Activated CD4-positive, alpha-beta T cell treated with anti-CD3 and anti-CD28 coated beads, Interleukin-2, amount 50 U/mL, for 48 hours (primary cell): ENCODE data around the gene SRPRB.

Experiments
- DNase-seq, 2 experiments: peaks; one replicate each; pipeline ENCODE4 v3.0.0-alpha.2; 2020

The SRPRB gene, protein sequence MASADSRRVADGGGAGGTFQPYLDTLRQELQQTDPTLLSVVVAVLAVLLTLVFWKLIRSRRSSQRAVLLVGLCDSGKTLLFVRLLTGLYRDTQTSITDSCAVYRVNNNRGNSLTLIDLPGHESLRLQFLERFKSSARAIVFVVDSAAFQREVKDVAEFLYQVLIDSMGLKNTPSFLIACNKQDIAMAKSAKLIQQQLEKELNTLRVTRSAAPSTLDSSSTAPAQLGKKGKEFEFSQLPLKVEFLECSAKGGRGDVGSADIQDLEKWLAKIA

DNA sequence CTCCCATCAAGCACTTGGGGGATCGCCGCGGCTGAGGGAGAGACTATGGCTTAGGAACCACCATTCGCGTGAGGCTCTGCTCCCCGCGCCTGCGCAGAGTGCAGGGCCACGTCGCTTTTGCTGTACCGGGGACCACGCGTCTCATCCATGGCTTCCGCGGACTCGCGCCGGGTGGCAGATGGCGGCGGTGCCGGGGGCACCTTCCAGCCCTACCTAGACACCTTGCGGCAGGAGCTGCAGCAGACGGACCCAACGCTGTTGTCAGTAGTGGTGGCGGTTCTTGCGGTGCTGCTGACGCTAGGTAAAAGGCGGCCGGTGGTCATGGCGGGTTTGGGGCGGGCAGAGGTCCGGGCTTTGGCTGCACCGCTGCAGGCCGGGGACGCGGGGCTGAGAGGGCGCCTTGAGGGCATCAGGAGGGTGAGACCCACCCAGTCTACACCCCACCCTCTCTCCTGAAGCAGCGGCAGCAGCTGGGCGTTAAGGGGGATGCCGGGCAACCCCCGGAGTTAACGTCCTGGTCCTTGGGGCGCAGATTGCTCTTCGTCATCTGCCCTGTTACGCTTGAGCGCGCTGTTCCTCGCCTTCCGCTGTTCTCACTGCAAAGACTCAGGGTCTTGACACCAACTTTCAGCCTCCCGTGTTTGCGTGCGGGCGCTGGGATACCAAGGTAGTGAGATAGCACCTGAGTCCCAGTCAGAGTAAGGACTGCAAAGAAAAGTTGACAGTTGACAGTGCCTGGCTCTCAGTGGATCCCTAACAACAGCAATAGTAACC, at the start of gene SRPRB:
Gene SRPRB, plus strand, starts transcription at position 114 of the 774 bp plus-strand sequence. Its CDS starts 34 bp downstream, at position 148.
- peak; percentile 95 to 96 for DNase-seq

GRCh38 chr3:133756716-133757694, 48.6 kb upstream of the SRPRB start:
- no peak for DNase-seq

DNA sequence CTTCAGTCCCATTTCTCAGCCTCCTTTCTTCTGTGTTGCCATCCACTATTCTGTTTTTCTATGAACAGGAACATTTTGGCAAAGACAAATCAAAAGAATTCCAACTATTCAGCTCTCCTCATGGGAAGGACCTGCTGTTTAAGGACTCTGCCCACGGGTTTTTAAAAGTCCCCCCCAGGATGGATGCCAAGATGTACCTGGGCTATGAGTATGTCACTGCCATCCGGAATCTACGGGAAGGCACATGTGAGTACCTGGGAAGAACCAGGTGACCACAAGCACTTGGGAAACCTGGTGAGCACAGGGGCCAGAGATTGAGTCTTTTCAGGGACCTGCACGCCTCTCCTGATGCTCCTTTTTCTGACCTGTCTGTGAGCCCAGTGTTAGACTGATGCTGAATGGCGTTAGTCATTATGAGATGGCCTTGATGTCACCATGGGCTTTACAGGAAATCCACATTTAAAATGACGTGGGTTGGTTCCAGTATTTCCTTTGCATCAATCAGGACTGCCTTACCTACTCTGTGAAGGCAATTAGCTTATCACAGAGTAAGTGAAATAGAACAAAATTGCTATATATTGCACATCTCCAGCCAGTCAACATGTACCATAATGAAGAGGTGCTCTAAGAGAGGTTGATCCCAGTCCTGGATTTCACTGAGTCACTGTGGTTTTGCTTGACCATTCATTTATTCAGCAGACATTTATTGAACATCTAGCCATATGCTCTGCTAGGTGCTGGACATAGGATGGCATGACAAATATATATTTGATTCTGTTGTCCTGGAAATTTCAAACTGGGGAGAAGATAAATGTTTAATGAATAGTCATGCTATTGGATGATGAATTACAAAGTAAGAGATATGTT, 47.7 kb upstream of the SRPRB start:
- DNase-seq = no peak

GRCh38 chr3:133758568-133758928, 47.1 kb upstream of the SRPRB start:
- DNase-seq = no peak

DNA sequence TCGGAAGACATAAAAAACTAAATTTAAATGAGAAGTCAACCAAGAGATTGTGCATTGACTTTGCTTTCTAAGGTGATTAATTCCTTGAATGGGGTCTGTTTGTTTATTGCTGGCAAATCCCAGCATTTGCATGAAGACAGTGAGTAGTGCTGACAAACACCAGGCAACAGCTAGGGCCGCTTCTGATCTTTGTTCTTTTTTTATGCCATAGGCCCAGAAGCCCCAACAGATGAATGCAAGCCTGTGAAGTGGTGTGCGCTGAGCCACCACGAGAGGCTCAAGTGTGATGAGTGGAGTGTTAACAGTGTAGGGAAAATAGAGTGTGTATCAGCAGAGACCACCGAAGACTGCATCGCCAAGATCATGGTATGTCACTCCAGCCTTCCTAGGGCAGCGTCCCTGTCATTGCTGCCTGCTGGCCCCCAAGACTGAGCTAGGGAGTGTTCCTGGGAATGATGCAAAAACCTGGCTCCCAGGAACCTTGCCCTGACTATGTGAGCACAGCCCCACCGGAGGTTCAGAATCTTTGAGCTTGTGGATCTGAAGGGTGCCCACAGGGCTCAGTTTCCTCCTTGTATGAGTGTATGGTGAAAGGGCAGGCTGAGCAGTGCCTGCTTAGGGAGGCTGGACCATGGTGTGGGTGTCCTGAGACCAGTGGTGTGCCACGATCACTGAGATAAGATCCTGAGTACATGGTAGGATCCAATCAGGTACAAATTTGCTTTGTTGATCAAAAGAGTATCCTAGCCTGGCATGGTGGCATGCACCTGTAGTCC, 46.5 kb upstream of the SRPRB start:
- no peak for DNase-seq

DNA sequence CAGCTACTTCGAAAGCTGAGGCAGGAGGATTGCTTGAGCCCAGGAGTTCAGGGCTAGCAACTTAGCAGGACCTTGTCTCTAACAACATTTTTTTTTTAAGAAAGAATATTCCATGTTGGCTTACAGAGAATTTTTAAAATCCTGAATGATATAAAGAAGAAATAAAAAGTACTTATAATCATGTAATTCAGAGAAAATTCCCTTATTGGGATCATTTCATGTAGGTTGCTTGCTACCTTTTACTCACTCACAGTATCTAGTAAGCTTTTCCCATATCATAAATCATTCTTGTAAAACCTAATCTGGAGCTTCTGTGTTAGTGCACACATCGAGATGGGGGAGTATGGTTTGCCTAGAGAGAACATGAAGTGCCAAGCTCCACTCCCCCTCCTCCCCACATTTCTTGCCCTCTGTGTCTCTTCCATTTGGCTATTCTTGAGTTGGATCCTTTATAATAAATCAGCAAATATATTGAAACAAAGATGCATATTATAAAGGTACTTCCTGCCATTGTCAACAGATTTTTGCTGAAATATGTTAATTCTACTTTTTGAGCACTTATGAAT, 45.8 kb upstream of the SRPRB start:
- no peak for DNase-seq

GRCh38 chr3:133760916-133761315, 44.7 kb upstream of the SRPRB start:
- DNase-seq = no peak

DNA sequence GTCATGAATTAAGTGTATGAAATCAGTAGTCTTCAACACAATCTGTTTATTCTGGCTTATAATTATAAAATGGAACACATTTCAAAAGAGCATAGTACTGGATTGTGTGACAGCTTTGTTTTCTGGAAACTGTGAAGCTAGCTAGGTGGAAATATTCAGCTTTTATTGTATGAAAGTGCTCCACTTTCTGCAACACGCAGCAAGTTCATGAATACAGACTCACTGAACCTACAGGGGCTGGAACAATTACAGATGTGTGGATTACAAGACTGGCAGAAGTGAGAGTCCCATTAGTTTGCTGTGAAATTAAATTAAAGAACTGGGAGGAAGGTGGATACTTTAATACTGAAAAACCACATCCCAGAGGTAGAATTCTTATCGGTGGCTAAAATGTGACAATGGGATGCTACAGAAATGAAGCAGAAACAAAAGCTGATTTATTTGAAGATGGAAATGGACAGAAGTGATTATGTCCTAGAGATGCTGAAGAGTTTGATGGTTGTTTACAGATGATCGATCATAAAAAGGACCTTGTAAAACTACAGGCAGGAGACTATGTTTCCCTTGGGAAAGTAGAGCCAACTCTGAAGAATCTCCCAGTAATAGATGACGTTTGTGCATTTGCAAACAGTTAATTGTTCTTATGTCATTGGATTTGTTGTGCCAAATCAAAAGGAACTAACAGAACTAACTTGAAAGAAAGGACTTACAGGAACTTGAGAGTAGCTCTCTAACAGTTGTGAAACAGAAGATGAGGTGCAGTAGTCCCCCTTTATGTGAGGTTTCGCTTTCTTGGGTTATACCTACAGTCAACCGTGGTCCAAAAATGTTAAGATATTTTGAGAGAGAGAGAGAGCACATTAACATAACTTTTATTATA, 43.8 kb upstream of the SRPRB start:
- DNase-seq = no peak

DNA sequence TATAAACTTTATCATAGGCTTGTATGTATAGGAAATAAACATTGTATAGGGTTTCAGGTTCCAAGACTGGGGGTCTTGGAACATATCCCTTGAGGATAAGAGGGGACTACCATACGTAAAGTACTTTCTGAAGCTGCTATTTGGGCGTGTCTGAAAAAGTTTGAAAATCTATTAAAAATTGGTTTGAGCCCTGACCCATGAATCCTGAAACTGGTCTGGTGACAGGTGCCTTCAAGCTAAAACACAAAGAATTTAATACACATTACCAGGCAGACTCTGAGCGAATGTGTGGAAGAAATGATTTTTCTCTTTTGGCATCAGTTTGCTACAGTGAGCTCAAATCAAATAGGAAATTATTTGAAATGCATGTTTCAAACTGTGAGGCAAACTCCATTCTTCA, 43.1 kb upstream of the SRPRB start:
- DNase-seq = no peak

DNA sequence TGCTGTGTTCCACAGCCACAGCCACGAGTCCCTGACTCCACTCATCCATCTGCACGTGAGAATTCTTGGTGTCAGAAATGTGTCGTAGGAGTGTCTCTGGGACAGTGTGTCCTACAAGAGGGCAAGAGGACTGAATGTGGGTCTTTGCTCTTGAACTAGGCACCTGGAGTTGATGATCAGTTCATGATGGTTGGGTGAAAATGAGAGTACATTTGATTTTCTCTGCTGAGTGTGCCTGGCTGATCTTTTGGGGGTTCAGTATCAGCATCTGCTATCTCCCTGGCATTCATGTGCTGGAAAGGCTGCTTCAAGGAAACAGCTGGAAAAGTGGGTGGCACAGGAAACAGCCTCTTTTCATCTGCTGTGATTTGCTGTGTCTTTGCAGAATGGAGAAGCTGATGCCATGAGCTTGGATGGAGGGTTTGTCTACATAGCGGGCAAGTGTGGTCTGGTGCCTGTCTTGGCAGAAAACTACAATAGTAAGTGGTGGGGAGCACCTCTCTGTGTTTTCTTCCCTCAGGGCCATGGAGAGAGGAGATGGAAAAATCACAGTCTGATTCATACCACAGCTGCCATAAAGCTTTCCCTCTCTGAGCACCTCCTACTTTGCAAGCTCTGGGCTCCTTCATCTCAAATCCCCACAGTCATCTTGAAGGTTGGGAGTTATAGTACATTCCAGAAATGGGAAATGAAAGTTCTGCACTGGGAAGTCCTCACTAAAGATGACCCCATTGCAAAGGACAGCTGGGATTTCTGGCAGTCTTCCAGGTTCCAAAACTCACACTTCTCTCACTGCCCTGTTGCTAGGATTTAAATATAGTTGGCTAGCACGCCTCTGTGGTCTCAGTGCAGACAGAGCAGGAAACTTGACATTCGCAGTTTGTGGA, 41.6 kb upstream of the SRPRB start:
- DNase-seq = no peak

DNA sequence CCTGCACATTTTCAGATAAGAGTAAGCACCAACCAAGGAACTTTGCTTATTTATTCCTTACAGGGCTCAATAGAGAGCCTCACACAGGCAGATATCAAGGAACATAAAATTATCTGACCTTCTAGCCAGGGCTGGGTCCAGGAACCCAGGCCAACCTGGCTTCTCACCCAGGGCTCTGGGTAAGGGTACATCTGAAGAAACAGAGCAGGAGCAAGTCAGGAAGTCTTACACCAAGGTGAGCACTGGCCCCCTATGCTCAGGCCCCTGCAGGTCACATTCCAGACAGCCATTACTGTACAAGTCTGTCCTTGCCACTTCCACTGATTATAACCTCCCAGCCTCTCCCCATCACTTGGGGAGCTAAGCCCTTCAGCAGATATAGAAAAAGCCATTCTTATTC, 40.4 kb upstream of the SRPRB start:
- DNase-seq = no peak

GRCh38 chr3:133767607-133768006, 38.0 kb upstream of the SRPRB start:
- no peak for DNase-seq

DNA sequence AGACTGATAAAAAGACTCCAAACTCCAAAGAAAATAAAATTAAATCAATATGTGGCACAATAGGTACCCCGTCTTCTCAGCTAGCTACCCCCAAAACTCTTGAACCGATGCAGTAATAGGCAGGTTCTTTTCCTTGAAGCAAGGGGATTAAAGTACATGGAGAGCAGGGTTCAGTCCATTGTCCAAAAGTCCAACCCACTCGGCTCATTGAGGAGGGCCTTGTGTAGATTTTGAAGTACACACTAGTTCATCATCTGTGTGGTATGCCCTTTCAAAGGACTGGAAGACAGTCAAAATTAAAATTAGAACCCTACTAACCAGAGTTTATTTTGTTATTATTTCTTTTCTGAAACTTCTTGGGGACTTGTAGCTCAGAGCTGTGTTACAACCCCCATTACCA, 36.1 kb upstream of the SRPRB start:
- DNase-seq = no peak

DNA sequence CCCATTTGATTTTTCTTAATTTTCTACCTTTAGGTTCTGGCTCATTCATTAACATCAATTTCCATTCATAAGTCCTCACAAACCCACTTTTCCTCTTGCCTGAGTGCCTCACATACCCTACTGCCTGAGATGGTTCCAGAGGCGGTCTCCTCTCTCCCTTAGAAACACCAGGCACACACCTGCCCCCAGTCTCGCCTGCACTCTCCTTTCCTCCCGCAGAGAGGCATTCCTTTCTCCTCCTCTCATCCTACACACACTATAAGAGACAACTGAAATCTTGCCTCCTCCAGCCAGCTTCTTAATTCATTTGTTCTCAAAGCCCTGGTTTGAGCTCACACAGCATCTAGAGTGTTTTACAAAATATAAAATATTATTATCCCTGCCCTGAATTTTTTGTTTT, 31.9 kb upstream of the SRPRB start:
- no peak for DNase-seq

DNA sequence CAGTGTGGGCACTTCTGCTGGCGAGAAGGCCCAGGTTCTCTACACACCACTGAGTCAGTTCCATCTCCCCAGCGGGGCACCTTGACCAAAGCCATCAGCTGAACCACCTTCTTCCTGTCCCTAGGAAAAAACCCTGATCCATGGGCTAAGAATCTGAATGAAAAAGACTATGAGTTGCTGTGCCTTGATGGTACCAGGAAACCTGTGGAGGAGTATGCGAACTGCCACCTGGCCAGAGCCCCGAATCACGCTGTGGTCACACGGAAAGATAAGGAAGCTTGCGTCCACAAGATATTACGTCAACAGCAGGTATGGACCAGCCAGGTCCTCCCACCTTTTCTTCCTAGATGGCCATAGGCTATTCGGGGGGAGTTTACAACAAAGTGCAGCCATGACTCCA, 30.3 kb upstream of the SRPRB start:
- DNase-seq = no peak

DNA sequence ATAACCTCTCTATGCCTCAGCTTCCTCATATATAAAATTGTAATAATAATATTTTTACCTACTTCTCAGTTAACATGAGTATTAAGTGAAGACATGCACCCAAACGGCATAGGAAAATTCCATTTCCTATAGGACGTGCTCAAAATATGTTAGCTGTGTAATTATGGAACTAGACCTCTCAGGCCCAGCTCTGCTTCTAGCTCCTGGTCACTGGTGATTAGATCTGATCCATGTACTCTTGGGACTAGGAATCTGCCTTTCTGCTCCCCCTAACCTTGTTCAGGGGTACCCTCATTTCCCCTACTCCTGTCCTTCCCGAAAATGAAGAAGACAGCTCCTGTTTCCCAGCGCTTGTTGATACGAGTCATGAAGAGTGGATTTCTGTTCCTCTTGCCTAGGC, 29.8 kb upstream of the SRPRB start:
- DNase-seq = no peak

DNA sequence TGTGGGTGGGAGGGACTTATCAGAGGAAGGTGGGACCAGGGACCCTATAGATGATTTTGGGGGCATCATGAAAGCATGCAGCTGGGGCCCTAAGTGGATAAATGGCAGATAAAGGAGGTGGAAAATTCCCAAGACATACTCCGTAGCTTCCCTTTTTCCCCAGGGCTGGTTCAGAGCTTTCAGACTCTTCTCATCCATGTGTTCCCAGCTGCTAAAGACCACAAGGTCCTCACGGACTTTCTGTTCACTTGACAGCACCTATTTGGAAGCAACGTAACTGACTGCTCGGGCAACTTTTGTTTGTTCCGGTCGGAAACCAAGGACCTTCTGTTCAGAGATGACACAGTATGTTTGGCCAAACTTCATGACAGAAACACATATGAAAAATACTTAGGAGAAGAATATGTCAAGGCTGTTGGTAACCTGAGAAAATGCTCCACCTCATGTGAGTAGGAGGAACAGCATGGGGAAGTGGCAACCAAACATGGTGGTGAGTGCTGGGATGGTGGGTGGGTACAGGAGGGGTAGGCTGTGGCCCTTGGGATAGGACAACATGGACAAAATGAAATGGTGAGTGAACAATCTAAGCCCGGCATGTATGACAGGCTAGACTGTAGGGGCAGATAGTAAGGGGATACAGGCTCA, 28.7 kb upstream of the SRPRB start:
- no peak for DNase-seq

- no peak for DNase-seq
Observed at GRCh38 chr3:133777807-133778568, 27.6 kb upstream of the SRPRB start.
